MM.1S (cell line): ENCODE measurements around the gene RASL10B.

Experiments
- DNase-seq: peaks from one replicate; pipeline ENCODE4 v3.0.0-alpha.2; 2015
- H2AFZ ChIP-seq: fragments of 300-600 bp; sonication (generic); 2 replicates; pipeline ENCODE4 v1.6.0; 2016; ENCODE audit warnings: antibody characterized with exemption, low read length
- H3F3A ChIP-seq: fragments of 300-600 bp; sonication (generic); 2 replicates; pipeline ENCODE4 v1.6.1; 2016; ENCODE audit warnings: mild to moderate bottlenecking, antibody characterized with exemption, low read length, moderate library complexity, mixed read lengths; ENCODE audit not compliant: insufficient read depth
- H3K27ac ChIP-seq: fragments of 300-600 bp; sonication (generic); 2 replicates; pipeline ENCODE4 v1.5.1; 2016; ENCODE audit warnings: mild to moderate bottlenecking, low read length
- H3K27me3 ChIP-seq: fragments of 300-600 bp; sonication (generic); replicated peaks from 2 replicates; pipeline ENCODE4 v1.6.0; 2016; ENCODE audit warnings: low read length; ENCODE audit not compliant: insufficient read depth
- H3K36me3 ChIP-seq: fragments of 300-600 bp; sonication (generic); replicated peaks from 2 replicates; pipeline ENCODE4 v1.6.1; 2016; ENCODE audit warnings: mild to moderate bottlenecking, low read length, mixed read lengths; ENCODE audit not compliant: insufficient read depth
- H3K4me1 ChIP-seq: fragments of 300-600 bp; sonication (generic); 2 replicates; pipeline ENCODE4 v1.6.1; 2016; ENCODE audit warnings: low read length, mixed read lengths
- H3K4me2 ChIP-seq: fragments of 300-600 bp; sonication (generic); 2 replicates; pipeline ENCODE4 v1.6.0; 2016; ENCODE audit warnings: low read depth, low read length
- H3K4me3 ChIP-seq: fragments of 300-600 bp; sonication (generic); 2 replicates; pipeline ENCODE4 v1.5.1; 2016; ENCODE audit warnings: low read length, mixed read lengths
- H3K79me2 ChIP-seq: fragments of 300-600 bp; sonication (generic); 2 replicates; pipeline ENCODE4 v1.6.1; 2016; ENCODE audit warnings: mixed run types, low read length, mixed read lengths
- H3K9ac ChIP-seq: fragments of 300-600 bp; sonication (generic); 2 replicates; pipeline ENCODE4 v1.6.1; 2016; ENCODE audit warnings: low read length, mixed read lengths
- H3K9me2 ChIP-seq: fragments of 300-600 bp; sonication (generic); replicated peaks from 2 replicates; pipeline ENCODE4 v1.6.1; 2016; ENCODE audit warnings: mild to moderate bottlenecking, low read length, mixed read lengths; ENCODE audit not compliant: insufficient read depth
- H3K9me3 ChIP-seq: fragments of 300-600 bp; sonication (generic); replicated peaks from 2 replicates; pipeline ENCODE4 v1.6.1; 2016; ENCODE audit warnings: mild to moderate bottlenecking, low read length, mixed read lengths; ENCODE audit not compliant: insufficient read depth
- H4K20me1 ChIP-seq: fragments of 300-600 bp; sonication (generic); 2 replicates; pipeline ENCODE4 v1.6.1; 2016; ENCODE audit warnings: mild to moderate bottlenecking, low read length, moderate library complexity, mixed read lengths; ENCODE audit not compliant: insufficient read depth
- CTCF ChIP-seq: fragments of 300-600 bp; sonication (generic); IDR thresholded peaks from 2 replicates; pipeline ENCODE4 v1.5.1; 2016; ENCODE audit warnings: antibody characterized with exemption, low read length, mixed read lengths
- EZH2 ChIP-seq: fragments of 300-600 bp; sonication (generic); optimal IDR thresholded peaks from 2 replicates; pipeline ENCODE3; 2017; ENCODE audit warnings: low read depth, mild to moderate bottlenecking, antibody characterized with exemption, low read length, mixed read lengths
- EZH2phosphoT487 ChIP-seq: fragments of 300-600 bp; sonication (generic); IDR thresholded peaks from 2 replicates; pipeline ENCODE4 v1.6.1; 2018; ENCODE audit warnings: antibody characterized with exemption, low read length

RASL10B gene

GRCh38 chr17:35748341-35748841 is 17.0 kb downstream of the RASL10B start:
- Histone ChIP-seq H3K79me2 (no peaks in the 10 kb centered on the region), H3F3A (no peaks in the 10 kb centered on the region), H4K20me1 (no peaks in the 10 kb centered on the region), H3K9me2 (no peaks in the 10 kb centered on the region), H3K36me3 (no peaks in the 10 kb centered on the region), H3K9ac (no peak overlapping the region), H2AFZ (no peak overlapping the region), H3K4me2 (no peak overlapping the region), H3K4me3 (no peak overlapping the region), H3K9me3 (no peaks in the 10 kb centered on the region), H3K27ac (no peak overlapping the region), H3K27me3 (peaks cover 44% of the 10 kb centered on the region), H3K4me1 (no peaks in the 10 kb centered on the region)
- TF ChIP-seq EZH2 (no peak), EZH2phosphoT487 (no peak), CTCF (no peak)
- DNase-seq, result no peak

GRCh38 chr17:35748979-35749378 is 17.5 kb downstream of the RASL10B start:
- no peak overlapping the region for H3K27ac ChIP-seq
- no peak for TF ChIP-seq CTCF
- TF ChIP-seq EZH2phosphoT487, result no peak
- no peak for TF ChIP-seq EZH2
- H2AFZ ChIP-seq, result no peak overlapping the region
- no peaks in the 10 kb centered on the region for H3F3A ChIP-seq
- H3K4me2 ChIP-seq, result no peak overlapping the region
- no peaks in the 10 kb centered on the region for H3K9me2 ChIP-seq
- no peak overlapping the region for H3K4me3 ChIP-seq
- no peaks in the 10 kb centered on the region for H4K20me1 ChIP-seq
- no peaks in the 10 kb centered on the region for H3K9me3 ChIP-seq
- DNase-seq, result no peak
- H3K9ac ChIP-seq, result no peak overlapping the region
- no peaks in the 10 kb centered on the region for H3K4me1 ChIP-seq
- no peaks in the 10 kb centered on the region for H3K36me3 ChIP-seq
- peaks cover 39% of the 10 kb centered on the region for H3K27me3 ChIP-seq
- H3K79me2 ChIP-seq, result no peaks in the 10 kb centered on the region

- no peaks in the 10 kb centered on the region for H4K20me1 ChIP-seq
- no peak overlapping the region for H2AFZ ChIP-seq
- TF ChIP-seq EZH2, result no peak
- no peak for TF ChIP-seq EZH2phosphoT487
- no peak for TF ChIP-seq CTCF
- H3K79me2 ChIP-seq, result no peaks in the 10 kb centered on the region
- H3K9me2 ChIP-seq, result no peaks in the 10 kb centered on the region
- H3K27me3 ChIP-seq, result peaks cover 39% of the 10 kb centered on the region
- H3K36me3 ChIP-seq, result no peaks in the 10 kb centered on the region
- no peak overlapping the region for H3K27ac ChIP-seq
- H3K4me3 ChIP-seq, result no peak overlapping the region
- no peaks in the 10 kb centered on the region for H3F3A ChIP-seq
- H3K4me2 ChIP-seq, result no peak overlapping the region
- no peak overlapping the region for H3K9ac ChIP-seq
- no peaks in the 10 kb centered on the region for H3K9me3 ChIP-seq
- no peak for DNase-seq
- H3K4me1 ChIP-seq, result no peaks in the 10 kb centered on the region
These were observed 18.3 kb downstream of the RASL10B start for GRCh38 chr17:35749560-35750412.
